GM12864 (cell line): ENCODE results near the gene BAG2.
A peak's percentile ranks its signal among the peaks of the same experiment; 100 is the strongest.

Experiments used
- DNase-seq: peaks from one replicate; pipeline ENCODE4 v3.0.0-alpha.2; 2011; ENCODE audit warnings: low read depth
- H3K4me3 ChIP-seq: 2 replicates; pipeline ENCODE4 v1.5.1; 2011; ENCODE audit warnings: mild to moderate bottlenecking, low read depth, low read length, control low read depth
- CTCF ChIP-seq: IDR thresholded peaks from 2 replicates; pipeline ENCODE4 v1.5.1; 2011; ENCODE audit warnings: low read depth, mild to moderate bottlenecking, moderate library complexity, low read length, control low read depth, inconsistent platforms; ENCODE audit errors: missing control alignments

The BAG2 gene

GRCh38 chr6:57173886-57174510 is 1.9 kb downstream of the BAG2 start:
- TF ChIP-seq CTCF = no peak
- peak overlapping the region; percentile 78 for H3K4me3 ChIP-seq
- no peak for DNase-seq

GRCh38 chr6:57174511-57174907 is 2.4 kb downstream of the BAG2 start:
- no peak for TF ChIP-seq CTCF
- H3K4me3 ChIP-seq = peak overlapping the region; percentile 78; the same call in 1 of the 2 replicates
- DNase-seq = no peak

- H3K4me3 ChIP-seq = no peak overlapping the region
- DNase-seq = no peak
- TF ChIP-seq CTCF = no peak
Observed at GRCh38 chr6:57177545-57178265, 5.6 kb downstream of the BAG2 start.

GRCh38 chr6:57180596-57180995 is 8.5 kb downstream of the BAG2 start:
- DNase-seq = no peak
- H3K4me3 ChIP-seq = no peak overlapping the region
- no peak for TF ChIP-seq CTCF

GRCh38 chr6:57182017-57182432 is 9.9 kb downstream of the BAG2 start:
- DNase-seq = no peak
- H3K4me3 ChIP-seq = no peak overlapping the region

GRCh38 chr6:57183336-57183735 is 11.2 kb downstream of the BAG2 start:
- DNase-seq = no peak
- no peak overlapping the region for H3K4me3 ChIP-seq
- TF ChIP-seq CTCF = no peak

More at GRCh38 chr6:57182017-57182432, 9.9 kb downstream of the BAG2 start:
- no peak for TF ChIP-seq CTCF
